Stimulated activated CD4-positive, alpha-beta T cell treated with anti-CD3 and anti-CD28 coated beads, TNF-alpha, amount 100 ng/mL, for 48 hours (primary cell): ENCODE measurements around the gene EGFR.
"Not testable (repeated sequence)": the region's sequence is repeated elsewhere in the genome, so short reads cannot be mapped to it uniquely, and the experiment has no call there.

Experiments used
- DNase-seq, 3 donors: peaks; one replicate each; pipeline ENCODE4 v3.0.0-alpha.2; 2020; ENCODE audit warnings: low read depth in 3 of 3

EGFR gene

GRCh38 chr7:55035410-55035809, 16.6 kb downstream of the EGFR start:
- DNase-seq: not testable (repeated sequence)

GRCh38 chr7:55036950-55037736, 18.3 kb downstream of the EGFR start:
- DNase-seq: no peak

GRCh38 chr7:55043691-55044370, 25.0 kb downstream of the EGFR start:
- no peak for DNase-seq

GRCh38 chr7:55044371-55044717, 25.5 kb downstream of the EGFR start:
- DNase-seq: no peak

GRCh38 chr7:55044791-55045190, 26.0 kb downstream of the EGFR start:
- no peak for DNase-seq

- DNase-seq: no peak
These were observed 27.9 kb downstream of the EGFR start for GRCh38 chr7:55046582-55047342.

GRCh38 chr7:55048221-55048859, 29.5 kb downstream of the EGFR start:
- DNase-seq: no peak

- no peak for DNase-seq
These were observed 31.5 kb downstream of the EGFR start for GRCh38 chr7:55050281-55050680.

GRCh38 chr7:55052081-55052480, 33.3 kb downstream of the EGFR start:
- DNase-seq: no peak

GRCh38 chr7:55052741-55053427, 34.1 kb downstream of the EGFR start:
- no peak for DNase-seq

- DNase-seq: no peak
These were observed 35.1 kb downstream of the EGFR start for GRCh38 chr7:55053651-55054571.

- no peak for DNase-seq
These were observed 35.9 kb downstream of the EGFR start for GRCh38 chr7:55054758-55055157.

- no peak for DNase-seq
These were observed 36.7 kb downstream of the EGFR start for GRCh38 chr7:55055479-55055878.

- no peak for DNase-seq
These were observed 37.3 kb downstream of the EGFR start for GRCh38 chr7:55056068-55056467.

- no peak for DNase-seq
These were observed 38.0 kb downstream of the EGFR start for GRCh38 chr7:55056577-55057480.

- no peak for DNase-seq
These were observed 39.5 kb downstream of the EGFR start for GRCh38 chr7:55058314-55058713.

- DNase-seq: no peak
These were observed 40.2 kb downstream of the EGFR start for GRCh38 chr7:55059021-55059420.

- no peak for DNase-seq
These were observed 41.3 kb downstream of the EGFR start for GRCh38 chr7:55060085-55060484.

GRCh38 chr7:55060636-55061022, 41.8 kb downstream of the EGFR start:
- no peak for DNase-seq
